ENCODE data around the gene LPP.
"Not testable (repeated sequence)": the region's sequence is repeated elsewhere in the genome, so short reads cannot be mapped to it uniquely, and the experiment has no call there.

Gene LPP

GRCh38 chr3:188437926-188438325 is 284.0 kb downstream of the LPP start:
- Histone ChIP-seq H2AK5ac (ENCODE audit: low read length) (no peak overlapping the region), H3K18ac (ENCODE audit: low read length) (no peak overlapping the region)

GRCh38 chr3:188439080-188439479 is 285.1 kb downstream of the LPP start:
- H3K18ac ChIP-seq (ENCODE audit: low read length) = no peak overlapping the region
- no CpG with 5 or more reads among the region's 5 CpGs for whole genome bisulfite sequencing (ENCODE audit: extremely low coverage, insufficient coverage, low lambda C conversion rate)
- DNase-seq = no peak

More at GRCh38 chr3:188437926-188438325, 284.0 kb downstream of the LPP start:
- no peak overlapping the region for H3K4ac ChIP-seq (ENCODE audit: low read depth, low read length)
- H3K36me3 ChIP-seq (ENCODE audit: control insufficient read depth, insufficient read depth, low read length) = no peaks in the 10 kb centered on the region
- no peaks in the 10 kb centered on the region for H3K27me3 ChIP-seq (ENCODE audit: insufficient read depth, low read length, poor library complexity)
- no peak overlapping the region for H3K4me3 ChIP-seq (ENCODE audit: low read length)
- H3K56ac ChIP-seq (ENCODE audit: low read length) = no peak overlapping the region
- H2BK120ac ChIP-seq (ENCODE audit: low read depth, low read length) = no peak overlapping the region
- H3K4me2 ChIP-seq (ENCODE audit: low read length) = no peak overlapping the region
- no peak overlapping the region for H3K23ac ChIP-seq (ENCODE audit: low read length)
- no peak for DNase-seq
- no peaks in the 10 kb centered on the region for H3K79me1 ChIP-seq (ENCODE audit: low read length)
- H3K79me2 ChIP-seq (ENCODE audit: control insufficient read depth, insufficient read depth, low read length) = no peaks in the 10 kb centered on the region
- no CpG with 5 or more reads among the region's 2 CpGs for WGBS (ENCODE audit: extremely low coverage, insufficient coverage, low lambda C conversion rate)
- H3K27ac ChIP-seq (ENCODE audit: low read depth, low read length) = no peak overlapping the region
- H4K8ac ChIP-seq (ENCODE audit: low read depth, low read length) = no peak overlapping the region
- no peak overlapping the region for H3K9ac ChIP-seq (ENCODE audit: low read length)
- H3K4me1 ChIP-seq (ENCODE audit: control insufficient read depth, low read depth, low read length) = no peaks in the 10 kb centered on the region
- no peak overlapping the region for H2BK15ac ChIP-seq (replicated peaks; ENCODE audit: low read depth)
- no peak overlapping the region for H4K5ac ChIP-seq (ENCODE audit: low read length)
- no peak overlapping the region for H2BK5ac ChIP-seq (ENCODE audit: low read length)

GRCh38 chr3:188440340-188440972 is 286.5 kb downstream of the LPP start:
- no peak overlapping the region for H2AK5ac ChIP-seq (ENCODE audit: low read length)
- WGBS (ENCODE audit: extremely low coverage, insufficient coverage, low lambda C conversion rate) = no CpG with 5 or more reads among the region's 1 CpG
- H2BK5ac ChIP-seq (ENCODE audit: low read length) = no peak overlapping the region
- DNase-seq = no peak
- H3K9ac ChIP-seq (ENCODE audit: low read length) = no peak overlapping the region
- H3K4me3 ChIP-seq (ENCODE audit: low read length) = no peak overlapping the region
- no peaks in the 10 kb centered on the region for H3K4me1 ChIP-seq (ENCODE audit: control insufficient read depth, low read depth, low read length)
- no peak overlapping the region for H3K27ac ChIP-seq (ENCODE audit: low read depth, low read length)
- H4K8ac ChIP-seq (ENCODE audit: low read depth, low read length) = no peak overlapping the region
- no peak overlapping the region for H3K56ac ChIP-seq (ENCODE audit: low read length)
- H4K5ac ChIP-seq (ENCODE audit: low read length) = no peak overlapping the region
- no peak overlapping the region for H2BK120ac ChIP-seq (ENCODE audit: low read depth, low read length)
- H3K79me2 ChIP-seq (ENCODE audit: control insufficient read depth, insufficient read depth, low read length) = no peaks in the 10 kb centered on the region
- H2BK15ac ChIP-seq (replicated peaks; ENCODE audit: low read depth) = no peak overlapping the region
- H3K23ac ChIP-seq (ENCODE audit: low read length) = no peak overlapping the region
- no peaks in the 10 kb centered on the region for H3K36me3 ChIP-seq (ENCODE audit: control insufficient read depth, insufficient read depth, low read length)
- no peak overlapping the region for H3K4ac ChIP-seq (ENCODE audit: low read depth, low read length)
- H3K27me3 ChIP-seq (ENCODE audit: insufficient read depth, low read length, poor library complexity) = no peaks in the 10 kb centered on the region
- no peak overlapping the region for H3K4me2 ChIP-seq (ENCODE audit: low read length)
- H3K79me1 ChIP-seq (ENCODE audit: low read length) = no peaks in the 10 kb centered on the region
- H3K18ac ChIP-seq (ENCODE audit: low read length) = no peak overlapping the region

More at GRCh38 chr3:188439080-188439479, 285.1 kb downstream of the LPP start:
- Histone ChIP-seq H2BK15ac (replicated peaks; ENCODE audit: low read depth) (no peak overlapping the region), H3K4ac (ENCODE audit: low read depth, low read length) (no peak overlapping the region), H4K5ac (ENCODE audit: low read length) (no peak overlapping the region), H3K79me2 (ENCODE audit: control insufficient read depth, insufficient read depth, low read length) (no peaks in the 10 kb centered on the region), H3K9ac (ENCODE audit: low read length) (no peak overlapping the region), H3K23ac (ENCODE audit: low read length) (no peak overlapping the region), H3K4me2 (ENCODE audit: low read length) (no peak overlapping the region), H3K36me3 (ENCODE audit: control insufficient read depth, insufficient read depth, low read length) (no peaks in the 10 kb centered on the region), H2AK5ac (ENCODE audit: low read length) (no peak overlapping the region), H3K27me3 (ENCODE audit: insufficient read depth, low read length, poor library complexity) (no peaks in the 10 kb centered on the region), H3K4me3 (ENCODE audit: low read length) (no peak overlapping the region), H2BK5ac (ENCODE audit: low read length) (no peak overlapping the region), H2BK120ac (ENCODE audit: low read depth, low read length) (no peak overlapping the region), H3K27ac (ENCODE audit: low read depth, low read length) (no peak overlapping the region), H3K79me1 (ENCODE audit: low read length) (no peaks in the 10 kb centered on the region), H3K4me1 (ENCODE audit: control insufficient read depth, low read depth, low read length) (no peaks in the 10 kb centered on the region), H3K56ac (ENCODE audit: low read length) (no peak overlapping the region), H4K8ac (ENCODE audit: low read depth, low read length) (no peak overlapping the region)

- Histone ChIP-seq H3K4me3 (ENCODE audit: low read length) (no peak overlapping the region), H2AK5ac (ENCODE audit: low read length) (no peak overlapping the region), H3K27ac (ENCODE audit: low read depth, low read length) (no peak overlapping the region), H3K79me1 (ENCODE audit: low read length) (no peaks in the 10 kb centered on the region), H3K36me3 (ENCODE audit: control insufficient read depth, insufficient read depth, low read length) (no peaks in the 10 kb centered on the region), H3K56ac (ENCODE audit: low read length) (no peak overlapping the region), H3K9ac (ENCODE audit: low read length) (no peak overlapping the region), H4K5ac (ENCODE audit: low read length) (no peak overlapping the region), H3K79me2 (ENCODE audit: control insufficient read depth, insufficient read depth, low read length) (no peaks in the 10 kb centered on the region), H3K4me1 (ENCODE audit: control insufficient read depth, low read depth, low read length) (no peaks in the 10 kb centered on the region), H4K8ac (ENCODE audit: low read depth, low read length) (no peak overlapping the region), H3K27me3 (ENCODE audit: insufficient read depth, low read length, poor library complexity) (no peaks in the 10 kb centered on the region), H3K4me2 (ENCODE audit: low read length) (no peak overlapping the region), H3K4ac (ENCODE audit: low read depth, low read length) (no peak overlapping the region), H2BK120ac (ENCODE audit: low read depth, low read length) (no peak overlapping the region), H3K18ac (ENCODE audit: low read length) (no peak overlapping the region), H2BK5ac (ENCODE audit: low read length) (no peak overlapping the region), H2BK15ac (replicated peaks; ENCODE audit: low read depth) (no peak overlapping the region), H3K23ac (ENCODE audit: low read length) (no peak overlapping the region)
- DNase-seq = no peak
- no CpG with 5 or more reads among the region's 8 CpGs for WGBS (ENCODE audit: extremely low coverage, insufficient coverage, low lambda C conversion rate)
Observed at GRCh38 chr3:188442430-188442829, 288.5 kb downstream of the LPP start.

GRCh38 chr3:188445175-188445574 is 291.2 kb downstream of the LPP start:
- H3K56ac ChIP-seq (ENCODE audit: low read length); H4K8ac ChIP-seq (ENCODE audit: low read depth, low read length); H2BK15ac ChIP-seq (replicated peaks; ENCODE audit: low read depth); H2BK5ac ChIP-seq (ENCODE audit: low read length); H3K27ac ChIP-seq (ENCODE audit: low read depth, low read length); H3K4me2 ChIP-seq (ENCODE audit: low read length); H3K36me3 ChIP-seq (ENCODE audit: control insufficient read depth, insufficient read depth, low read length); H2AK5ac ChIP-seq (ENCODE audit: low read length); H3K4me1 ChIP-seq (ENCODE audit: control insufficient read depth, low read depth, low read length); H3K4me3 ChIP-seq (ENCODE audit: low read length); H3K23ac ChIP-seq (ENCODE audit: low read length); H3K79me1 ChIP-seq (ENCODE audit: low read length); H4K5ac ChIP-seq (ENCODE audit: low read length); H3K79me2 ChIP-seq (ENCODE audit: control insufficient read depth, insufficient read depth, low read length); H2BK120ac ChIP-seq (ENCODE audit: low read depth, low read length); H3K4ac ChIP-seq (ENCODE audit: low read depth, low read length); DNase-seq; H3K27me3 ChIP-seq (ENCODE audit: insufficient read depth, low read length, poor library complexity); H3K9ac ChIP-seq (ENCODE audit: low read length); H3K18ac ChIP-seq (ENCODE audit: low read length): not testable (repeated sequence)
- WGBS (ENCODE audit: extremely low coverage, insufficient coverage, low lambda C conversion rate) = no CpG with 5 or more reads among the region's 4 CpGs

GRCh38 chr3:188446014-188446413 is 292.1 kb downstream of the LPP start:
- no peak for DNase-seq
- no CpG with 5 or more reads among the region's 5 CpGs for WGBS (ENCODE audit: extremely low coverage, insufficient coverage, low lambda C conversion rate)
- Histone ChIP-seq H3K4me3 (ENCODE audit: low read length) (no peak overlapping the region), H2BK15ac (replicated peaks; ENCODE audit: low read depth) (no peak overlapping the region), H2BK5ac (ENCODE audit: low read length) (no peak overlapping the region), H3K9ac (ENCODE audit: low read length) (no peak overlapping the region), H4K8ac (ENCODE audit: low read depth, low read length) (no peak overlapping the region), H3K4me2 (ENCODE audit: low read length) (no peak overlapping the region), H3K4me1 (ENCODE audit: control insufficient read depth, low read depth, low read length) (no peaks in the 10 kb centered on the region), H3K27ac (ENCODE audit: low read depth, low read length) (no peak overlapping the region), H3K36me3 (ENCODE audit: control insufficient read depth, insufficient read depth, low read length) (no peaks in the 10 kb centered on the region), H3K56ac (ENCODE audit: low read length) (no peak overlapping the region), H4K5ac (ENCODE audit: low read length) (no peak overlapping the region), H3K79me1 (ENCODE audit: low read length) (no peaks in the 10 kb centered on the region), H3K79me2 (ENCODE audit: control insufficient read depth, insufficient read depth, low read length) (no peaks in the 10 kb centered on the region), H3K18ac (ENCODE audit: low read length) (no peak overlapping the region), H3K23ac (ENCODE audit: low read length) (no peak overlapping the region), H3K27me3 (ENCODE audit: insufficient read depth, low read length, poor library complexity) (no peaks in the 10 kb centered on the region), H2BK120ac (ENCODE audit: low read depth, low read length) (no peak overlapping the region), H3K4ac (ENCODE audit: low read depth, low read length) (no peak overlapping the region), H2AK5ac (ENCODE audit: low read length) (no peak overlapping the region)
